ENCODE data around the gene S1PR2. TPM values are rescaled to one million over a fixed set of nuclear protein-coding genes. Genes with fewer than 3 reads are reported as not detected.

Gene S1PR2, protein sequence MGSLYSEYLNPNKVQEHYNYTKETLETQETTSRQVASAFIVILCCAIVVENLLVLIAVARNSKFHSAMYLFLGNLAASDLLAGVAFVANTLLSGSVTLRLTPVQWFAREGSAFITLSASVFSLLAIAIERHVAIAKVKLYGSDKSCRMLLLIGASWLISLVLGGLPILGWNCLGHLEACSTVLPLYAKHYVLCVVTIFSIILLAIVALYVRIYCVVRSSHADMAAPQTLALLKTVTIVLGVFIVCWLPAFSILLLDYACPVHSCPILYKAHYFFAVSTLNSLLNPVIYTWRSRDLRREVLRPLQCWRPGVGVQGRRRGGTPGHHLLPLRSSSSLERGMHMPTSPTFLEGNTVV
- polyA plus RNA-seq (ENCODE audit: insufficient read length) = 11.9 TPM
- long read RNA-seq, donor 1, transcript S1PR2-201 (2 exons, 3,584 nt) = major isoform, 10 of 10 reads
- long read RNA-seq, donor 1, partial matches to known transcripts = 0 of 10 reads
- long read RNA-seq, donor 1, other reads (novel, unspliced or antisense) = 0 of 10 reads
- long read RNA-seq, donor 2, partial matches to known transcripts = 0 of 1 reads
- long read RNA-seq, donor 2, other reads (novel, unspliced or antisense) = 0 of 1 reads
- long read RNA-seq, donor 3, partial matches to known transcripts = 0 of 1 reads
- long read RNA-seq, donor 3, other reads (novel, unspliced or antisense) = 0 of 1 reads
- long read RNA-seq, donor 4, partial matches to known transcripts = 0 of 1 reads
- long read RNA-seq, donor 4, other reads (novel, unspliced or antisense) = 0 of 1 reads
- long read RNA-seq, donor 5, partial matches to known transcripts = 0 of 3 reads
- long read RNA-seq, donor 5, other reads (novel, unspliced or antisense) = 0 of 3 reads
- long read RNA-seq, donor 6, transcript S1PR2-201 (2 exons, 3,584 nt) = major isoform, 7 of 72 reads
- long read RNA-seq, donor 6, partial matches to known transcripts = 22 of 72 reads
- long read RNA-seq, donor 6, other reads (novel, unspliced or antisense) = 43 of 72 reads
- long read RNA-seq, donor 7, partial matches to known transcripts = 18 of 22 reads
- long read RNA-seq, donor 7, other reads (novel, unspliced or antisense) = 0 of 22 reads
- long read RNA-seq, donor 8, partial matches to known transcripts = 0 of 2 reads
- long read RNA-seq, donor 8, other reads (novel, unspliced or antisense) = 0 of 2 reads

DNA sequence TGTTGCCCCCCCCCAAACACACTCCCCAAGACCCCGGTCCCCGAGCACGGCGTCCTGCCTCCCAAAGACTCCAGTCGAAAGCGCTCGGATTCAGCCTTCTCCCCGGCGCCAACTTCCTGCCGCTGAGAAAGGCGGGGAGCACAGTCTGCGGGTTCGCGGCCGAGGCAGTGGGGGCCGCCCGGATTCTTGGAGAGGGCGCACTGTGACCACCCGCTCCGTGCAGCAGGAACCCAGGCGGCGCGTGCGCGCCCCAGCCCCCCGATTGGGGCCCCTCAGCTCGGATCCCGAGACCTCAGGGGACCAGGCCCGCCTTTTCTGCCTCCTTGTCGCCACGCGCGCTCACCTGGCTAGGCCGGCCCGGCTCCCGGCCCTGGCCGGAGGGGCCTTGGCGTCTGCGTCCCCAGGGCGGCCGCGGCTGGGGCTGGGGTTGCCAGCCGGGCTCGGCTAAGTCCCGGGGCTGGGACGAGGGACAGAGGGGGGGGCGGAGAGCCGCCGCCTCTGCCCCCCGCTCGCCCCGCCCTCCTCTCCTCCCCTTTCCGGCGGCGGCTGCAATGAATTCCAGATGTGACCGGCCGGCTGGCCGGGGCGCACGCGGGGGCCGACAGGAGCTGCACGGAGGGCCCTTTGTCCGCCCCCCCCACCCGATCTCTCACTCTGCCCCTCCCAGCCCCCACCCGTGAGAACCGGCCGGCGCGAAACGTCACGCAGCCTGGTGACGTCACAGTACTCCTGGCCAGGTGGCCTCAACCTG lies at the start of gene S1PR2:
S1PR2 (minus strand) TSS at position 471 of the 751 bp plus-strand sequence. CDS start 6,426 bp downstream, outside the sequence.
- DNase-seq = peak; percentile 83

DNA sequence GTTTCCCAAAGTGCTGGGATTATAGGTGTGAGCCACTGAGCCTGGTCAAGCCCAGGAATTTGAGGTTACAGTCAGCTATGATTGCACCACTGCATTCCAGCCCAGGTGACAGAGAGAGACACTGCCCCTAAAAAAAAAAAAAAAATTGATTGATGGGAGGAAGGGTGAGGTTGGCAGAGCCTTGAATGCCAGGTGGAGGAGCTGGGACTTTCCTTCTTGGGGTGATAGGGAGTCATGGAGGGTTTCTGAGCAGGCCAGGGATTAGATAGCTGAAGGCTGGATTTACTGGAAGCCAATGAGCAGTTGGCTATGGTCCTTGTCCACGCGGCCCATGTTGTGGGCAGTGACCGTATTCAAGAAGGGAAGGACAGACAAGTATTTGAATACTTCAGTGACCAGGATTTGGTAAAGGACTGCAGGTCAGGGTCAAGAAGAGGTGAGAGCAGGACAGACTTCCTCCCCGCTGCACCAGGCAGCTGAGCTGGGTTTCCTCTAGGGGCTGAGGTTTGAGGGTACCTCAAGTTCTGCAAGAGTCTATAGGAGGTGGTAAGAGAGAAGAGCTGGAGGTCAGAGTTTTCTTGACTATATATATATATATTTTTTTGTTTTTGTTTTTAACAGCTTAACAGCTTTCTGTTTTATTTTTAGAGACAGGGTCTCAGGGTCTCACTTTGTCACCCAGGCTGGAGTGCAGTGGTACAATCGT lies 48.8 kb upstream of the S1PR2 start:
- DNase-seq = no peak

DNA sequence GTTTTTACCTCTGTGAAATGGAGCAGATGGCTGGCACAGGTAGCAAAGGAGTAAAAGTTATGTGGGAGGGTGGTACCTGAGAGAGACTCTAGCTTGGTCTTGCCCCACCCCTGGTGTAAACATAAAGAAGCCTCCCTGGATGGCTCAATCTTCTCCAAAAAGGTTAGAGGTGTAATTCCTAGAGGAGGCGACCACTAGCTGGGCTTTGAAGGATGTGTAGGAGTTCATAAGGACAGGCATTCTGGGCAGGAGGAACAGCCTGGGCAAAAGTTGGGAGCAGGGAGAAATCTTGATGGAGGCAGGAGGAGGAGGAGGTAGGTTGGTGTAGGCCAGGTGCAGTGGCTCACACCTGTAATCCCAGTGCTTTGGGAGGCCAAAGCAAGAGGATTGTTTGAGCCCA lies 47.8 kb upstream of the S1PR2 start:
- no peak for DNase-seq

DNA sequence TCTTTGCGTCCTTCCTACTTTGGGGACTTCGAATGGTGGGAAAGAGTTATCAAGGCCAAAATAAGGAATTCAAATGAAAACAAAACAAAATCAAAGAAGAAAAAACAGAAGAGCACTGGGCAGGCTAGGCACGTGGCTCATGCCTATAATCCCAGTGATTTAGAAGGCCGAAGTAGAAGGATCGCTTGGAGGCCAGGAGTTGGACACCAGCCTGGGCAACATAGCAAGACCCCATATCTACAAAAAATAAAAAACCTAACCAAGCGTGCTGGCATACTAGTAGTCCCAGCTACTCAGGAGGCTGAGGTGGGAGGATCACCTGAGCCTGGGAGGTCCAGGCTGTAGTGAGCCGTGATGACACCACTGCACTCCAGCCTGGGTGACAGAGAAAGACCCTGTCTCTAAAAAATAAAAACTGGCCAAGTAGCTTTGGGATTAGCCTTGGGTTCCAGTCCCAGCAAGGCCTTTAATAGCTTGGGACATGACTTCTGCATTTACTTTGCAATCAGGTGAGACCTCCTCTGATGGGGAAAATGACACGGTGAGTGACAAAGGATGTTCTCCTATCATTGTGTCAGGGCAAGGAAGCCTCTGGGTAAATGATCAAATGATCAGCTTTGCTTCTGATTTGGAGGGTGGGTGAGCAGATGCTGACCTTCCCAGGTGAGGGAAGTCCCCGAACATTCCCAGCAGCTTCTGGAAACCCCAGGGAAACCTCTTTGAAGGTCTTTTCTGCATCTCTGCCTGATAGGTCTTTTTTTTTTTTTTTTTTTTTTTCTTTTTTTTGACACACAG lies 46.9 kb upstream of the S1PR2 start:
- DNase-seq = no peak

DNA sequence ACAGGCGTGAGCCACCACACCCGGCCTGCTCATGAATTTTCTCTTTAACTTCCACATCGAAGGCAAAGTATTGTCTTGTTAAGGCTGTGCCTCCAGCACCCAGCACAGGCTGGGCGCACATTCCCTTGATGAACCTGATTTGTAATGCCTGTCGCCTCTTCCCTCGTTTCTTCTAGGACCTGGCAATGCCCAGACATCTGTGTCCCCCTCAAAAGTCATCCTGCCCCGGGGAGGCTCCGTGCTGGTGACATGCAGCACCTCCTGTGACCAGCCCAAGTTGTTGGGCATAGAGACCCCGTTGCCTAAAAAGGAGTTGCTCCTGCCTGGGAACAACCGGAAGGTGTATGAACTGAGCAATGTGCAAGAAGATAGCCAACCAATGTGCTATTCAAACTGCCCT lies 43.5 kb upstream of the S1PR2 start:
- DNase-seq = no peak

DNA sequence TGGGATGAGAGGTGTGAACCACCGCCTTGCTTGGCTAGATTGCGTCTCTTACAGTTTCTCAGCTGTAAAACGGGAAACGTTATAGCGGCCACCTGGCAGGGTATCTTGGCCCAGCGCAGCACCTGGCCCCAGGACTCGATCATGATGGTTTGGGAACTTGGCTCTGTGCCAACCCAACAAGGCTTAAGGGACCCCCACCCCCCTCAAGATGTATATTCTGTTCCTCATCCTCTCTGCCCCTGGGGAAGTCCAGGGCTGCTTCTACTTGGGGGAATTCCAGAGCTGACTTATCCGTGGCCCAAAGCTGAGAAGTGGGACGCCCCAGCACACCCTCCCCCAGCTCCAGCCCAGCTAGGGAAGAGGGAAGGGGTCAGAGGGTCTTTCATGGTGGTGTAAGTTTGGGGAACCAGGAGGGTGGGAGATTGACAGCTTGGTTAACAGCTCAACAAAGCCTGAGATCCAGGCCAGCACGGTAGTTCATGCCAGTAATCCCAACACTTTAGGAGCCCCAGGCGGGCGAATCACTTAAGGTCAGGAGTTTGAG lies 40.5 kb upstream of the S1PR2 start:
- DNase-seq = no peak

DNA sequence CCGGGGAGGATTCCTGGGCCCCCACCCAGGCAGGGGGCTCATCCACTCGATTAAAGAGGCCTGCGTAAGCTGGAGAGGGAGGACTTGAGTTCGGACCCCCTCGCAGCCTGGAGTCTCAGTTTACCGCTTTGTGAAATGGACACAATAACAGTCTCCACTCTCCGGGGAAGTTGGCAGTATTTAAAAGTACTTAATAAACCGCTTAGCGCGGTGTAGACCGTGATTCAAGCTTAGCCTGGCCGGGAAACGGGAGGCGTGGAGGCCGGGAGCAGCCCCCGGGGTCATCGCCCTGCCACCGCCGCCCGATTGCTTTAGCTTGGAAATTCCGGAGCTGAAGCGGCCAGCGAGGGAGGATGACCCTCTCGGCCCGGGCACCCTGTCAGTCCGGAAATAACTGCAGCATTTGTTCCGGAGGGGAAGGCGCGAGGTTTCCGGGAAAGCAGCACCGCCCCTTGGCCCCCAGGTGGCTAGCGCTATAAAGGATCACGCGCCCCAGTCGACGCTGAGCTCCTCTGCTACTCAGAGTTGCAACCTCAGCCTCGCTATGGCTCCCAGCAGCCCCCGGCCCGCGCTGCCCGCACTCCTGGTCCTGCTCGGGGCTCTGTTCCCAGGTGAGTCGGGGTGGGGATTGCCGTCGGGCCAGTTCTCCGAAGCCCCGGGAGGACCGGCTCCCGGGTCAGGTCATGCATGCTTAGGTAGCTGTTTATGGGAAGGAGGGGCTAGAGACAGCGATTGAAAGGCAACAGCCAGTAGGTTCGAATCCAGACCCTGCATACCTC lies 39.7 kb upstream of the S1PR2 start, which contains the start of gene ICAM1:
ICAM1 (plus strand) TSS at position 505 of the 779 bp plus-strand sequence; CDS start at position 545, 40 bp downstream.
- DNase-seq = no peak

DNA sequence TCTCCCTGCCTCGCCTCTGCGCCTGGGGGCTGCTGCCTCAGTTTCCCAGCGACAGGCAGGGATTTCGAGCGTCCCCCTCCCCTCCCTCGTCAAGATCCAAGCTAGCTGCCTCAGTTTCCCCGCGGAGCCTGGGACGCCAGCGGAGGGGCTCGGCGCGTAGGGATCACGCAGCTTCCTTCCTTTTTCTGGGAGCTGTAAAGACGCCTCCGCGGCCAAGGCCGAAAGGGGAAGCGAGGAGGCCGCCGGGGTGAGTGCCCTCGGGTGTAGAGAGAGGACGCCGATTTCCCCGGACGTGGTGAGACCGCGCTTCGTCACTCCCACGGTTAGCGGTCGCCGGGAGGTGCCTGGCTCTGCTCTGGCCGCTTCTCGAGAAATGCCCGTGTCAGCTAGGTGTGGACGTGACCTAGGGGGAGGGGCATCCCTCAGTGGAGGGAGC lies 39.1 kb upstream of the S1PR2 start:
- no peak for DNase-seq

DNA sequence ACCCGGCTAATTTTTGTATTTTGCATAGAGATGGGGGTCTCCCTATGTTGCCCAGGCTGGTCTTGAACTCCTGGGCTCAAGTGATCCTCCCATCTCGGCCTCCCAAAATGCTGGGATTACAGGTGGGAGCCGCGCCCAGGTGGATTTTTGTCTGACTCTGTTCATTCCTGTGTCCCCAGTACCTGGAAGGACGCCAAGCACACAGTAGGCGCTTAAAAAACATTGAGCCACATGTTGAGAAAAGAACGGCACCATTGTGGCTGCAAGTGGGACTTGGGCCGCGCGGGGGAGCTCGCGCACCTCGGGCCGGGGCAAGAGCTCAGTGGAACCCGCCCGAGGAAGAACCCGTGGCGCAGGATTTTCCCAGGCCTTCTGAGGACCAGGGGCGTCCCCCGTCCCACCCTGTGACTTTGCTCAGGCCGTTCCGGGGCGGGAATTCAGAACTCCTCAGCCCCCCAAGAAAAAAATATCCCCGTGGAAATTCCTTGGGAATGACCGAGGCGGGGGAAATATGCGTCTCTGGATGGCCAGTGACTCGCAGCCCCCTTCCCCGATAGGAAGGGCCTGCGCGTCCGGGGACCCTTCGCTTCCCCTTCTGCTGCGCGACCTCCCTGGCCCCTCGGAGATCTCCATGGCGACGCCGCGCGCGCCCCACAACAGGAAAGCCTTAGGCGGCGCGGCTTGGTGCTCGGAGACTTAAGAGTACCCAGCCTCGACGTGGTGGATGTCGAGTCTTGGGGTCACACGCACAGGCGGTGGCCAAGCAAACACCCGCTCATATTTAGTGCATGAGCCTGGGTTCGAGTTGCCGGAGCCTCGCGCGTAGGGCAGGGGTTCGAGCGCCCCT lies 38.4 kb upstream of the S1PR2 start:
- DNase-seq = no peak

DNA sequence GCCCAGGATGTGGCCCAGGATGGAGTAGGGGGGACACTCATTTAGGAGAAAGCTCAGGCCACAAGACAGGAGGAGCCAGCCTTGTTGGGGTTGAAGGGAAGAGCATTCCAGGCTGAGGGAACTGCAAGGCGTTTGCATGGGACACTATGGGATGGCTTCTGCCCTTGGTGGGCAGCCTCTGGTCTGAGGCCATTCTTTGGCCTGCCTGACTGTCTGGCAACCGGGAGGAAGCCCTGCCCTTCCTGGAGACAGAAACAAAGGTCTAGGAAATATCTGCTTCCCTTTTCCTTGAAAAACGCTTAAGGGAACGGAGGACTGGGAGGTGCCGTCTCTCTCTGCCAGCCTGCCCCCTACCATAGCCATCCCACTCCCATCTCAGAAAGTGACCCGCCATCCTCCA lies 36.9 kb upstream of the S1PR2 start:
- DNase-seq = no peak

DNA sequence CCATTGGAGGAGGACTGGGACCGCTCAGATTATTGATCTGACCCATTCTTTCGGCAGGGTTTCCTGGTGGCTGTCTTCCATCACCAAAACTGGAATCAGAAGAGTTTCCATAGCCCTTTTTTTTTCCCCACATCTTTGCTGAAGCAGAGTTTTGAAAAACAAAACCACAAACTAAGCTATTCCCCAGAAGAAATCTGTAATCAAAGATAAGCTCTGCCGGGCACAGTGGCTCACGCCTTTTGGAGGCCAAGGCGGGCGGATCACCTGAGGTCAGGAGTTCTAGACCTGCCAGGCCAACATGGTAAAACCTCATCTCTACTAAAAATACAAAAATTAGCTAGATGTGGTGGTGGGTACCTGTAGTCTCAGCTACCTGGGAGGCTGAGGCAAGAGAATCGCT lies 35.6 kb upstream of the S1PR2 start:
- DNase-seq = no peak

DNA sequence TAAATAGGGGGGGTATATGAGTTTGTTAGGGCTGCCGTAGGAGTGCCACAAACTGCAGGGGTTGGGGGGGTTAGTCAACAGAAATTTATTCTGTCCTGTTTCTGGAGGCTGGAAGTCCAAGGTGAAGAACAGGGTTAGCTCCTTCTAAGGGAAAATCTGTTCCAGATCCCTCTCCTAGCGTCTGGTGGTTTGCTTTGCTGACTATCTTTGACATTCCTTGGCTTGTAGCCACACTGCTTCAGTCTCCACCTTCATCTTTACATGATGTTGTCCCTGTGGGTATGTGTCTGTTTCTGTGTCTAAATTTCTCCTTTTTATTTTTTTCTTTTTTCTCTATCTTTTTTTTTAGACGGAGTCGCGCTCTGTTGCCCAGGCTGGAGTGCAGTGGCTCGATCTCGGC lies 31.6 kb upstream of the S1PR2 start:
- DNase-seq = no peak

DNA sequence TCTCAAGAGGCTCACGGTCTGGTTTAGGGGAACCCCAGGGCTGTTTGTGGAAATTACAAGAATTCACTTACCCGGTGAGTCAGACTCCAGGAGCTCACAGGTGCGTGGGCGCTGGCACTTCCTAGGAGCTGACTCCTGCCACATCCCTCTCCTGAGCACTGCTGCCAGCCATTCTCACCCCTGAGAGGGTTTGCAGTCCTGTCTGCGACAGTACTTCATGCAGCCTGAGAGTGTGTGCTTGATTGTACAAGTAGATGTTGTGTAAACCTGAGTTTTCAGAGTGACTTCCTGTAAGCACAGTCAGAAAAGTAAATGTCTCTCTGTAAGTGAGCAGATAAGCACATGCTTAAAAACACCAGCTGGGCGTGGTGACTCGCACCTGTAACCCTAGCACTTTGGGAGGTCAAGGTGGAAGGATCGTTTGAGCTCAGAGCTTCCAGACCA lies 29.0 kb upstream of the S1PR2 start:
- DNase-seq = no peak

DNA sequence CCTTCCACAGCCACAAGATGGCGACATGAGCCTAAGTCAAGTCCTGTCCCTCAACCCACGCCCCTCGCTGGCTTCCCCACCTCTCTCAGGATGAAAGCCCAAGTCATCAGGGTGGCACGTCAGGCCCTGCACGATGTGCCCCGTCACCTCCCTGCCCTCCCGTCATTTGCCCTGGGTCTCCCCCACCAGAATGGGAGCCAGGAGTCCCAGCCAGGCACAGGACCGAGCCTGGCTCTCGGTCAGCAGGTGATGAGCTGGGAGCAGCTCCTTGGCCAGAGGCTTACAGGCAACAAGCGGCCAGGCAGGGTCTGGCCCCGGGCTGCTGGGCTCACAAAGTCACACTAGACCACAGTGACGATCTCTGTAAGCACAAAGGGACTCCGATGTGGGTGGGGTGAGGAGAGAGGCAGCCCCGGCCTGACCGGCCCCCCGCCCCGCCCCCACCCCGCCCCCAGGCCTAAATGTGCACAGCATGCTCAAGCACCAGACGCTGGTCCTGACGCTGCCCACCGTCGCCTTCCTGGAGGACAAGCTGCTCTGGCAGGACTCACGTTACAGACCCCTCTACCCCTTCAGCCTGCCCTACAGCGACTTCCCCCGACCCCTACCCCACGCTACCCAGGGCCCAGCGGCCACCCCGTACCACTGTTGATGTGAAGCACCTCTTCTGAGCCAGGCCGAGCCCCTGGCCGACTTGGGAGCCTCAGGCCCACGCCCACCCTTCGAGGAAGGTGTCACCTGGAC lies 28.2 kb upstream of the S1PR2 start:
- peak; percentile 87 for DNase-seq

DNA sequence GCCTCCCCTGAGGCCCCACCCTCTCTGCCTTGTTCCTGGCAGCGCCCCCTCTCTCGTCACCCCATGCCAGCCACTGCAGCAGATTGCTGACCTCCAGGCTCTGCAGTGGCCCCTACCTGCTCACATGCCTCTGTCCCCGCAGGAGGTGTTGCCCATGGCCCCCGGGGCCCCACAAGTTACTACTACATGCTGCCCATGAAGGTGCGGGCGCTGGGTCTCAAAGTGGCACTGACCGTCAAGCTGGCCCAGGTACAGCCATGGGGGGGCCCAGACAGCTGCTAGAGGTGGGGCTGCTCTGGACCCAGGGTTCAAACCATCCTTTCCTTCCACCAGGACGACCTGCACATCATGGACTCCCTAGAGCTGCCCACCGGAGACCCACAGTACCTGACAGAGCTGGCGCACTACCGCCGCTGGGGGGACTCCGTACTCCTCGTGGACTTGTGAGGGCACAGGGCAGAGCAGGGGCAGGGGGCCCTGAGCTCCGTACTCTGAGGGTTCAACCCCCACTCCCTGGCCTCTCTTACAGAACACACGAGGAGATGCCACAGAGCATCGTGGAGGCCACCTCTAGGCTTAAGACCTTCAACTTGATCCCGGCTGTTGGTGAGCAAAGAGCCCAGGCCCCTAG lies 27.1 kb upstream of the S1PR2 start:
- no peak for DNase-seq

DNA sequence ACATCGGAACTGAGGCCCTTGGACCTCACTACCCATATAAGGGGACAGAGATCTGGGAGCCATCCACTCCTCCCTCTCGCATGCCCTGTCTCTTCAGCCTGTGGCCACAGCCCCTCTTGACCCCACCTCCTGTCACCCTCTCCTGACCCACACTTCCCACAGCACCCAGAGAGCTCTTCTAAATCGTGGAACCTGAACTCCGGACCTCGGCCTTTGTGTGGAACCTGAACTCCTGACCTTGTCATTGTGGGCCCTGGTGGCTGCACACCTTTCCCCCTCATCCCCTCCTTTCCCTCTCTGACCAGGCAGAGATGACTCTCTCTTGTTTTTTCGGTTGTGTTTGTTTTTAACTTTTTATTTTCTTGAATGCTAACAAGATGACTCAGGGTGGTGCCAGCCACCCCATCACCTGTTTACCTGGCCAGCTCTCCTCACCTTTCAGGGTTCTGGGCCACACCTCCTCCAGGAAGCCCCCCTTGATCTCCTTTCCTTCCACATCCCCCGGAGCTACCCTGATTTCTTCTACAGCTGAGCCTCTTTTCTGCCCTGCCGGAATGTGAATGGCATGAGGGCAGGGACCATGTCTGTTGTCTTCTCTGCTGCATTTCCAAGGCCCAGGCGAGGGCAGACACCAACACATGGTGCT lies 26.0 kb upstream of the S1PR2 start:
- DNase-seq = no peak
